Stimulated activated CD8-positive, alpha-beta memory T cell treated with anti-CD3 and anti-CD28 coated beads, Interleukin-15, amount 100 ng/mL, for 1 hour (primary cell): ENCODE measurements around the gene FAM168A.
A peak's percentile ranks its signal among the peaks of the same experiment; 100 is the strongest.

Source experiments
- DNase-seq: peaks from one replicate; pipeline ENCODE4 v3.0.0-alpha.2; 2020; ENCODE audit warnings: low read depth

FAM168A gene

GRCh38 chr11:73399636-73400035 lies 198.3 kb downstream of the FAM168A start:
- DNase-seq: no peak

DNA sequence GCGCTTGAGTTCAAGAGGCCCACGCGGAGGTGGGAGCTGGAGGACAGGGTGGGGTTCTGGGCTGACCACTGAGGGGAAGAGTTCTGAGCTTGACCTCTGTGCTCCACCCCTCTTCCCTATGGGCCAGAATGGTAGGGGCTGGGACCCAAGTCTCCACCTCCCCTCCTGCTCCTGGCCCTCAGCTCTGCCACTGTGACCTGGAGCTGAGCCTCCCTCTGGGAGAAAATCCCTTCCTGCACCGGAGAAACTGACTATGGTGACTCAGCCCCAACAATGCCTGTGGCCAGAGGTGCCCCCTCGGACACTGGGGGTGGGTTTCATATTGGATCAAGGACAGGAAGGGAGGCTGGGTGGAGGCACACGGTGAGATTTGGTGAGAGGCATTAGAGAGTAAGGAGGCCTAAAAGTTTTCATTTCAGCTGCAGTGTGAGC lies 198.7 kb downstream of the FAM168A start:
- DNase-seq: no peak

- DNase-seq: no peak
Observed at GRCh38 chr11:73398721-73399120, 199.2 kb downstream of the FAM168A start.

DNA sequence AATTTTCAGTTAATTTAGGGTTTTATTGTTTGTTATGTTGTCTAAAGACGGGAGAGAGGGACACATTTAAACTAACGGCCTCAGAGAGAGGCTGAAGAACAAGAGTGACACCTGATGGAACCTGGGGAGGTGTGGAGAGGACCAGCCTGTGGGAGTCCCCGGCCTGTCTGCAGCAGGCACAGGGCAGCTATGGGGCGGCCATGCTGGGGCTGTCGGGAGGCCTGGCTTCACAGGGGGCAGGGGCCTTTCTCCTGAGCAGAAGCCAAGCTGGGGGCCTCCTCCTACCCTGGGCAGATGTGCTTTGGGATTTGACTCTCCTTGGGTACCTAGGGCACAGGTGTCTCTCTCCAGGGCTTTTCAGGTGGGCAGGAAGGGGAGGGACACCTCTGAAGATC lies 199.8 kb downstream of the FAM168A start:
- DNase-seq: no peak

GRCh38 chr11:73397468-73398131 lies 200.3 kb downstream of the FAM168A start:
- no peak for DNase-seq

GRCh38 chr11:73396985-73397384 lies 200.9 kb downstream of the FAM168A start:
- DNase-seq: no peak

DNA sequence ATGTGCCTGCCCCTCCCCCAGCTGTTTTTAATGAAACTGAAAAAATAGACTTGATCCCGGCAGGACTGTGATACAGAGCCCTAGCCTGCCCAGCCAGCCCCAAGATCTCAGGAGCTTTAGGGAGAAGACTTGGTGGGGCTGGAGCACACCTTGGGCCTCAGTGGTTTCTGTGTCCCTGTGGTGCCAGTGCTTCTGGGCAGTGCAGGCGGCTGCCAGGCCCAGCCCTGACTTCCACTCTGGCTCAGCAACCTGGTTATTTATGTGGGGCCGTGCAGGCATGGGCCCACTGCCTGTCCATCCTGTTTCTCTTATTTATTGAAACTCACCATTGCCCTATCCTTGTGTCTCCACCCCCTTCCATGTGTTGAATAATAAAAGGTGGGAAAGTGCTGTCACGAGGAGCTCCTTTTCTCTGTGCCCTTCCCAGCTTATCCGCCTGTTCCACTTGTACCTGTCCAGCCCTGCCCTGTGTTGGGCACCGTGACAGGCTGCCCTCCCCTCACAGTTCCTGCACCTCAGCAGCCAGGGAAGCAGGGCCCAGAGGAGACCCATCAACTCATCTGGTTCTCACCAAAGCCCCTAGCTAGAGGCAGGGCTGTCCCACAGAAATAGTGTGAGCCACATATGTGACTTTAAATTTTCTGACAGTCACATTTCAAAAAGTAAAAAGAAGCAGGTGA lies 201.5 kb downstream of the FAM168A start:
- no peak for DNase-seq

DNA sequence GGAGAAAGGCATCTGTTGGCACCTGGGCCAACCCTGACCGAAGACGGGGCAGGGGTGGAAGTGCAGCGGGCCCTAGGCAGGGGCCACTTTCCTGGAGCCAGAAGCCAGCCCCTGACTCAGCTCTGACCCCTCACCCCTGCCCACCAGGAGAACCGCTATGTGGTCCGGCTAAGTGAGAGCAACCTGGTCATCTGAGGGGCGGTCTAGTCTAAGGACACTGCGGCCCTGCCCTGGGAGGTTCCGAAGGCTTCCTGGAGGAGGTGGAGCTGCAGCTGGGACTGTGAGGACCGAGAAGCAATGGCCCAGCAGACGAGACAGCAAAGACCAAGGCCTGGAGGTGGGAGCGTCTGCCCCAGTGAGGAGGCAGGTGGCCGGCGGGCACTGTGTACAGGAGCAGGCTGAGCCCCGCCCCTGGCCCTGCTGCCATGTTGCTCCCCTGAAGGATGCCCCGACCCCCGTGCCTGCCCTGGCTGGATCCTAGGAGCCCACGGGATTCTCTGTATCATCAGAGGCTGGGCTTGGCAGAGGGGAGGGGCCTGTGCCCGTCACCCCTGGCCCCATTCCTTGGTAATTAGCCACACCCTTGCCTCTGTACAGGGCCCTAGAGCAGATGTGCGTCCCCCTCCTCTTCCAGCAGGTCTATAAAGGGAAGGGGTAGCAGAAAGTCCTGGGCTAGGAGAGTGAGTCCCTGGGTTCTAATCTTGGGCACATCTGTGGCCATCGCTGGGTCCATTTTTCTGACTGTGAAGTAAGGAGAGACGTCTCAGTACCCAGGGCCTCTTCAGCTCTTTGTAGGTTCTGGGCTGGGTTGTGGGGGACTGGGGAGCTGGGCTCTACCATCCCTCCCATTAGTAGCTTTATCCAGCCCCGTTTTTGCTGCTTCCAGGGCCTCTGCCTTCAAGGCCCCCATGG lies 202.4 kb downstream of the FAM168A start:
- no peak for DNase-seq

- no peak for DNase-seq
Observed at GRCh38 chr11:73394416-73395296, 203.3 kb downstream of the FAM168A start.

- DNase-seq: peak; percentile 34
Observed at GRCh38 chr11:73393479-73394415, 204.2 kb downstream of the FAM168A start.

- no peak for DNase-seq
Observed at GRCh38 chr11:73393011-73393380, 204.9 kb downstream of the FAM168A start.

- DNase-seq: no peak
Observed at GRCh38 chr11:73392108-73393010, 205.6 kb downstream of the FAM168A start.

DNA sequence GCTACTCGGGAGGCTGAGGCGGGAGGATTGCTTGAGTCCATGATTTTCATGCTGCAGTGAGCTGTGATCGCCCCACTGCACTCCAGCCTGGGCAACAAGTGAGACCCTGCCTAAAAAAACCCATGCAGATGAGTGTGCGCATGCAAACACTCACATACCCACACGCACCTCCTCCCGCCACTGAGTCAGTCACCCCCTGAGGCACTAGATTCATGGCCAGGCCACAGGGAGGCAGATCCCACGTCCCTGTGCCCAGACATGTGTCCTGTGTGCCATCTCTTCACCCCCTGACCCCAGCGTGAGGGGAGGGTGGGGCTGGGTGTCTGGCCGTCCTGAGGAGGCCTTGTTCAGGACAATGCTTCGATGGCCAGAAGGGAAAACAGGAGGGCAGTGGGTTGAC lies 206.2 kb downstream of the FAM168A start:
- DNase-seq: no peak

DNA sequence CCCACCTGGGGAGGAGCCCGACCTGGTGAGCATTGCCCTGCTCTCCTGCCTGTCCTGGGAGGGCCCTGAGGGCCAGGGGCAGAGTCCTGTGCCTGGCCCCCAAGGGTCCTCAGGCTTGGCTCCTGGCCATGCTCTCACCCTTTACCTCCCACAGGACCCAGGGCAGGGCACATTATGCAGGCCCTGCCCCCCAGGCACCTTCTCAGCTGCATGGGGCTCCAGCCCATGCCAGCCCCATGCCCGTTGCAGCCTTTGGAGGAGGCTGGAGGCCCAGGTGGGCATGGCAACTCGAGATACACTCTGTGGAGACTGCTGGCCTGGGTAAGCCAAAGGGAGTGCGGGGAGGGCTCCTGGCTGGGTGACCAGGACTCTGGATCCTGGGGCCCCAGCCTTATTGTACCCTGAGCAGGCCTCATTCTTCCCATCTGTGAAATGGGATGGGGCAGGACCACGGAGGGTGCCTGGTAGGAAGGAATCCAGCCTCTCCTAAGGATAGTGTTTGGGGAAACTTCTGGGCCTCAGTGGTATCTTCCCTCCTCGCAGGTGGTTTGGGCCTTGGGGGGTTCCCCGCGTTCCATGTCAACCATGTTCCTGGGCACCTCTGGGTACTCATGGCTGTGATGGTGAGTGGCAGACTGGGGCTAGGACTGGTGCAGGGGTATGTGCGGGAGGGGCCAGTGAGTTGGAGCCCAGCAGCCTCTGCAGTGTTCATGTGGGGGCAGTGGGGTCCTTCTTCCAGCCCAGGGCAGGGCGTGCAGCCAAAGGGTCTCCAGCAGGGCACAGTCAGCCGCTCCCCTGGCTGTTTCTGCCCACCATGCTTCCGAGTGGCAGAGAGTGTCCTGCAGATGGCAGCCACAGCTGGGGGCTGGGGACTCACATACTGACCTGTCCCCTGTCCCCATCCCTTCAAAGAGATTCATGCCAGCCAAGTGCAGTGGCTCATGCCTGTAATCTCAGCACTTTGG lies 207.0 kb downstream of the FAM168A start:
- no peak for DNase-seq

- no peak for DNase-seq
Observed at GRCh38 chr11:73389916-73390315, 208.0 kb downstream of the FAM168A start.

- DNase-seq: no peak
Observed at GRCh38 chr11:73389134-73389525, 208.8 kb downstream of the FAM168A start.

- DNase-seq: no peak
Observed at GRCh38 chr11:73388265-73389133, 209.4 kb downstream of the FAM168A start.
